NCI-H1694 (cell line): ENCODE measurements around the gene CCDC124.
"Not testable (repeated sequence)": the region's sequence is repeated elsewhere in the genome, so short reads cannot be mapped to it uniquely, and the experiment has no call there.

Experiments
- DNase-seq: peaks from one replicate; lab custom pipeline; 2025; lab: John Stamatoyannopoulos, UW

CCDC124 gene

GRCh38 chr19:17932485-17933338 is at the start of gene CCDC124:
TSS of gene CCDC124 (plus strand) at chr19:17933015. CDS start at chr19:17936421, 3,406 bp downstream.
- DNase-seq = peak; percentile 77

GRCh38 chr19:17883627-17884410 is 49.0 kb upstream of the CCDC124 start:
- no peak for DNase-seq

GRCh38 chr19:17886515-17886914 is 46.3 kb upstream of the CCDC124 start:
- DNase-seq = no peak

- not testable (repeated sequence) for DNase-seq
Observed at GRCh38 chr19:17887221-17887620, 45.6 kb upstream of the CCDC124 start.

- DNase-seq = no peak
Observed at GRCh38 chr19:17888260-17888659, 44.6 kb upstream of the CCDC124 start.

- DNase-seq = no peak
Observed at GRCh38 chr19:17889609-17890214, 43.1 kb upstream of the CCDC124 start.

GRCh38 chr19:17893766-17894165 is 39.0 kb upstream of the CCDC124 start:
- no peak for DNase-seq

- peak; percentile 87 for DNase-seq
Observed at GRCh38 chr19:17902701-17903100, 30.1 kb upstream of the CCDC124 start.

- no peak for DNase-seq
Observed at GRCh38 chr19:17908244-17908643, 24.6 kb upstream of the CCDC124 start.

- no peak for DNase-seq
Observed at GRCh38 chr19:17909003-17909732, 23.6 kb upstream of the CCDC124 start.

- no peak for DNase-seq
Observed at GRCh38 chr19:17910791-17911360, 21.9 kb upstream of the CCDC124 start.

- DNase-seq = no peak
Observed at GRCh38 chr19:17915940-17916593, 16.7 kb upstream of the CCDC124 start.

- not testable (repeated sequence) for DNase-seq
Observed at GRCh38 chr19:17918151-17918550, 14.7 kb upstream of the CCDC124 start.

GRCh38 chr19:17919122-17919521 is 13.7 kb upstream of the CCDC124 start:
- DNase-seq = not testable (repeated sequence)

GRCh38 chr19:17920527-17920926 is 12.3 kb upstream of the CCDC124 start:
- no peak for DNase-seq

- no peak for DNase-seq
Observed at GRCh38 chr19:17922138-17922537, 10.7 kb upstream of the CCDC124 start.

GRCh38 chr19:17926044-17926443 is 6.8 kb upstream of the CCDC124 start:
- no peak for DNase-seq

GRCh38 chr19:17929056-17929455 is 3.8 kb upstream of the CCDC124 start:
- DNase-seq = no peak

GRCh38 chr19:17931532-17932191 is 1.2 kb upstream of the CCDC124 start:
- no peak for DNase-seq

- DNase-seq = no peak
Observed at GRCh38 chr19:17933414-17934129, 757 bp downstream of the CCDC124 start.
